H1 (cell line): ENCODE measurements around the gene KIFC1. TPM values are rescaled to one million over a fixed set of nuclear protein-coding genes. Genes with fewer than 3 reads are reported as not detected.

ENCODE experiments used
- CTCF ChIA-PET: fragments of 300-600 bp; sonication (Branson Sonifier 250); formaldehyde crosslinking; loops from one replicate; lab custom pipeline; 2021; ENCODE audit not compliant: partially characterized antibody; lab: Charles Lee
- POLR2A ChIA-PET: fragments of 300-600 bp; sonication (Branson Sonifier 250); formaldehyde crosslinking; loops from one replicate; lab custom pipeline; 2021; ENCODE audit warnings: inconsistent platforms; ENCODE audit not compliant: partially characterized antibody; lab: Charles Lee
- DNase-seq, 2 experiments: peaks; one replicate each; pipeline versions ENCODE4 v3.0.0 to v3.0.0-alpha.2; 2010 to 2022; ENCODE audit warnings: low spot score in 2 of 2, low read depth in 1 of 2, mixed read lengths in 1 of 2
- FAIRE-seq: peaks from 2 replicates; lab custom pipeline; 2011; peaks lifted over from hg19 to GRCh38; lab: Jason Lieb, UNC
- H2AFZ ChIP-seq: 2 replicates; pipeline ENCODE4 v1.8.1; 2012; ENCODE audit warnings: low read length, inconsistent platforms
- H2AK5ac ChIP-seq: 2 replicates; pipeline ENCODE4 v1.6.1; 2013; ENCODE audit warnings: low read depth, low read length
- H2BK120ac ChIP-seq: replicated peaks from 2 replicates; pipeline ENCODE3; 2013; ENCODE audit warnings: low read depth, low read length, inconsistent platforms
- H2BK12ac ChIP-seq: 2 replicates; pipeline ENCODE4 v1.6.1; 2013; ENCODE audit warnings: low read depth, low read length
- H2BK15ac ChIP-seq: 2 replicates; pipeline ENCODE4 v1.6.1; 2013; ENCODE audit warnings: low read length
- H2BK20ac ChIP-seq: 2 replicates; pipeline ENCODE4 v1.6.1; 2013; ENCODE audit warnings: low read length
- H2BK5ac ChIP-seq: 2 replicates; pipeline ENCODE4 v1.6.1; 2013; ENCODE audit warnings: low read depth, low read length
- H3K14ac ChIP-seq: 2 replicates; pipeline ENCODE4 v1.6.1; 2013; ENCODE audit warnings: inconsistent platforms; ENCODE audit not compliant: insufficient read length
- H3K18ac ChIP-seq: 2 replicates; pipeline ENCODE4 v1.6.1; 2013; ENCODE audit warnings: low read length; ENCODE audit errors: extremely low read depth
- H3K23ac ChIP-seq: 2 replicates; pipeline ENCODE4 v1.6.1; 2013; ENCODE audit warnings: inconsistent platforms; ENCODE audit not compliant: insufficient read length
- H3K23me2 ChIP-seq: 2 replicates; pipeline ENCODE4 v1.6.1; 2013; ENCODE audit warnings: low read depth, low read length
- H3K27ac ChIP-seq: 2 replicates; pipeline ENCODE4 v1.6.1; 2011; ENCODE audit warnings: low read depth, low read length, inconsistent platforms
- H3K27me3 ChIP-seq, 4 experiments: replicated peaks in 1 of 4; 1 replicate in 1 of 4; 2 replicates in 3 of 4; pipeline versions ENCODE4 v1.6.1 to v1.8.1; 2011 to 2013; ENCODE audit warnings: low read length in 3 of 4, mild to moderate bottlenecking in 3 of 4, inconsistent platforms in 2 of 4, mixed read lengths in 2 of 4, moderate library complexity in 1 of 4; ENCODE audit not compliant: control insufficient read depth in 3 of 4, insufficient read depth in 3 of 4; ENCODE audit errors: extremely low read depth in 1 of 4
- H3K36me3 ChIP-seq, 4 experiments: 2 replicates each; pipeline versions ENCODE4 v1.6.1 to v1.8.1; 2011 to 2013; ENCODE audit warnings: mild to moderate bottlenecking in 4 of 4, low read length in 3 of 4, moderate library complexity in 2 of 4, control low read depth in 1 of 4, inconsistent platforms in 1 of 4; ENCODE audit not compliant: insufficient read depth in 4 of 4, control insufficient read depth in 2 of 4
- H3K4ac ChIP-seq: replicated peaks from 2 replicates; pipeline ENCODE3; 2013; ENCODE audit warnings: low read length, low read depth, mixed read lengths, inconsistent platforms; ENCODE audit not compliant: insufficient read length
- H3K4me1 ChIP-seq, 4 experiments: replicated peaks in 1 of 4; 1 replicate in 1 of 4; 2 replicates in 3 of 4; pipeline versions ENCODE4 v1.6.1 to v1.8.1; 2011 to 2013; ENCODE audit warnings: low read length in 3 of 4, inconsistent platforms in 2 of 4, mixed read lengths in 1 of 4; ENCODE audit not compliant: insufficient read depth in 4 of 4, control insufficient read depth in 3 of 4
- H3K4me2 ChIP-seq, 2 experiments: 2 replicates each; pipeline versions ENCODE4 v1.6.1 to v1.8.1; 2011 to 2013; ENCODE audit warnings: low read depth in 2 of 2, low read length in 2 of 2, control low read depth in 1 of 2, inconsistent platforms in 1 of 2, mild to moderate bottlenecking in 1 of 2; ENCODE audit not compliant: insufficient read depth in 1 of 2
- H3K4me3 ChIP-seq, 4 experiments: fragments of 200-600, 300-600 bp in 1 of 4; sonication (generic), shearing (Covaris generic), sonication (Bioruptor Twin) in 1 of 4; 2 replicates each; pipeline versions ENCODE4 v1.5.1 to v1.8.1; 2011 to 2016; ENCODE audit warnings: low read length in 4 of 4, low read depth in 3 of 4, control low read depth in 2 of 4, inconsistent platforms in 2 of 4, mild to moderate bottlenecking in 2 of 4, mixed read lengths in 1 of 4, moderate library complexity in 1 of 4; ENCODE audit not compliant: insufficient read depth in 2 of 4; ENCODE audit errors: extremely low read depth in 1 of 4
- H3K56ac ChIP-seq: replicated peaks from 2 replicates; pipeline ENCODE3; 2013; ENCODE audit warnings: low read depth, mild to moderate bottlenecking, mixed read lengths, low read length, inconsistent platforms; ENCODE audit not compliant: insufficient read length
- H3K79me1 ChIP-seq: 2 replicates; pipeline ENCODE4 v1.6.1; 2013; ENCODE audit warnings: low read depth, low read length, control low read depth
- H3K79me2 ChIP-seq, 2 experiments: 2 replicates each; pipeline versions ENCODE4 v1.6.1 to v1.8.1; 2012 to 2013; ENCODE audit warnings: low read length in 2 of 2, mild to moderate bottlenecking in 2 of 2, inconsistent platforms in 1 of 2; ENCODE audit not compliant: insufficient read depth in 2 of 2, control insufficient read depth in 1 of 2
- H3K9ac ChIP-seq, 4 experiments: replicated peaks in 1 of 4; 1 replicate in 1 of 4; 2 replicates in 3 of 4; pipeline versions ENCODE4 v1.6.1 to v1.8.1; 2011 to 2013; ENCODE audit warnings: low read depth in 3 of 4, low read length in 3 of 4, control low read depth in 2 of 4, mild to moderate bottlenecking in 2 of 4, moderate library complexity in 2 of 4, inconsistent platforms in 1 of 4; ENCODE audit errors: extremely low read depth in 1 of 4
- H3K9me3 ChIP-seq, 2 experiments: 2 replicates each; pipeline versions ENCODE4 v1.6.1 to v1.8.1; 2012 to 2013; ENCODE audit warnings: mild to moderate bottlenecking in 2 of 2, moderate library complexity in 2 of 2, control low read depth in 1 of 2, inconsistent platforms in 1 of 2, low read depth in 1 of 2, low read length in 1 of 2, mixed read lengths in 1 of 2; ENCODE audit not compliant: insufficient read depth in 2 of 2
- H4K20me1 ChIP-seq, 2 experiments: replicated peaks in 1 of 2; 2 replicates each; pipeline versions ENCODE3 to v1.8.1; 2011 to 2013; ENCODE audit warnings: inconsistent platforms in 2 of 2, low read length in 2 of 2, mild to moderate bottlenecking in 1 of 2; ENCODE audit not compliant: insufficient read depth in 2 of 2, control insufficient read depth in 1 of 2
- H4K5ac ChIP-seq: 2 replicates; pipeline ENCODE4 v1.6.1; 2013; ENCODE audit warnings: low read length, low read depth, mixed read lengths, inconsistent platforms; ENCODE audit not compliant: insufficient read length
- H4K8ac ChIP-seq: 2 replicates; pipeline ENCODE4 v1.8.0; 2013; ENCODE audit warnings: mild to moderate bottlenecking, moderate library complexity, low read length, inconsistent platforms; ENCODE audit not compliant: insufficient read depth; ENCODE audit errors: extremely low read depth
- H4K91ac ChIP-seq: replicated peaks from 2 replicates; pipeline ENCODE3; 2013; ENCODE audit warnings: low read length, mixed read lengths, inconsistent platforms; ENCODE audit not compliant: insufficient read length
- CTBP2 ChIP-seq: IDR thresholded peaks from 2 replicates; pipeline ENCODE4 v1.7.0; 2011; ENCODE audit warnings: borderline replicate concordance, mild to moderate bottlenecking, moderate library complexity, mixed read lengths, low read length; ENCODE audit not compliant: insufficient read depth, insufficient read length
- EZH2 ChIP-seq: fragments of 200-600 bp; sonication (generic); IDR thresholded peaks from 2 replicates; pipeline ENCODE4 v1.7.1; 2012; ENCODE audit warnings: low read depth, mild to moderate bottlenecking, moderate library complexity, low read length, inconsistent platforms; ENCODE audit not compliant: severe bottlenecking
- POU5F1 ChIP-seq: IDR thresholded peaks from 2 replicates; pipeline ENCODE4 v1.6.1; 2011; ENCODE audit warnings: low read depth, mild to moderate bottlenecking, low read length, moderate library complexity
- RXRA ChIP-seq: IDR thresholded peaks from 2 replicates; pipeline ENCODE4 v1.6.1; 2011; ENCODE audit warnings: low read depth, mild to moderate bottlenecking, low read length, moderate library complexity; ENCODE audit not compliant: insufficient read depth
- SAP30 ChIP-seq: fragments of 300-600 bp; sonication (generic); IDR thresholded peaks from 2 replicates; pipeline ENCODE4 v1.7.1; 2012; ENCODE audit warnings: low read length, moderate library complexity, mild to moderate bottlenecking, inconsistent platforms; ENCODE audit not compliant: insufficient read depth, insufficient replicate concordance
- SIN3A ChIP-seq, 2 experiments: IDR thresholded peaks in 1 of 2; conservative IDR thresholded peaks in 1 of 2; 2 replicates each; pipeline ENCODE4 v1.6.1; 2011 to 2012; ENCODE audit warnings: low read length in 2 of 2, improper control_type of control experiment in 1 of 2, low read depth in 1 of 2, mild to moderate bottlenecking in 1 of 2
- SIX5 ChIP-seq: IDR thresholded peaks from 2 replicates; pipeline ENCODE4 v1.6.1; 2011; ENCODE audit warnings: mild to moderate bottlenecking, low read depth, low read length
- SUZ12 ChIP-seq: fragments of 200-600 bp; sonication (generic); IDR thresholded peaks from 2 replicates; pipeline ENCODE4 v1.6.1; 2012; ENCODE audit warnings: mild to moderate bottlenecking, inconsistent platforms, low read length, moderate library complexity, mixed read lengths
- TAF7 ChIP-seq: optimal IDR thresholded peaks from 2 replicates; pipeline ENCODE3; 2011; ENCODE audit warnings: low read depth, mild to moderate bottlenecking, inconsistent platforms, low read length, moderate library complexity, borderline replicate concordance
- WGBS, 2 experiments: shearing (Covaris generic) in 1 of 2; methylation state at CpG; one replicate each; pipeline versions ENCODE4 v1.1.6 to v1.1.7; 2013 to 2015; ENCODE audit warnings: low lambda C conversion rate in 2 of 2, mixed read lengths in 2 of 2, inconsistent platforms in 1 of 2, low coverage in 1 of 2, missing lambda C conversion rate in 1 of 2; ENCODE audit not compliant: insufficient replicate concordance in 2 of 2, insufficient coverage in 1 of 2, insufficient read length in 1 of 2; ENCODE audit errors: extremely low coverage in 1 of 2, missing lambda C conversion rate in 1 of 2; 5-methylcytosine and 5-hydroxymethylcytosine counted together
- polyA plus RNA-seq, 7 experiments: library from polyadenylated mRNA; depleted of rRNA in 3 of 7; stranded (reverse) in 5 of 7; unstranded in 2 of 7; fragments of >200 nt in 5 of 7; fragments of 200-250 nt in 2 of 7; gene quantifications; 1 replicate in 5 of 7; 2 replicates in 1 of 7; 4 replicates in 1 of 7; pipeline versions ENCODE4 v1.2.1 to v1.2.3, GENCODE V29; 2011 to 2013; ENCODE audit warnings: missing spikeins in 2 of 7, mixed read lengths in 2 of 7
- total RNA-seq: library from RNA; stranded (reverse); fragmentation: NEBNext Ultra II Directional; extraction: Animal tissue kit (Norgen Biotek cat#: 25700); gene quantifications from 2 replicates; pipeline ENCODE4 v1.2.1, GENCODE V29; 2021

Gene KIFC1
- total and polyA plus RNA-seq, 2 of the 8 experiments (the other 6 are each of a cell fraction or from before 2014, with no cell fraction given) = 46.6 to 64.3 TPM

- Histone ChIP-seq H2AK5ac (no peak overlapping the region), H3K79me1 (peaks cover 3% of the 10 kb centered on the region), H4K91ac (no peak overlapping the region), H3K4me2 (no peak overlapping the region), H3K4me1 (peaks cover 0 to 6% (median 1%) of the 10 kb centered on the region in 4 experiments; a peak in 2 of 7 replicates), H3K14ac (no peak overlapping the region), H3K18ac (no peak overlapping the region), H4K20me1 (peaks cover 2 to 10% of the 10 kb centered on the region in 2 experiments), H3K9me3 (no peaks in the 10 kb centered on the region), H2BK20ac (no peak overlapping the region), H4K5ac (no peak overlapping the region), H2BK15ac (no peak overlapping the region), H3K4ac (no peak overlapping the region), H3K56ac (no peak overlapping the region), H2BK120ac (no peak overlapping the region), H4K8ac (no peak overlapping the region), H3K9ac (no peak overlapping the region), H3K4me3 (no peak overlapping the region), H2BK12ac (no peak overlapping the region), H3K23me2 (peaks cover 2% of the 10 kb centered on the region; the same call in 1 of the 2 replicates), H3K27me3 (no peaks in the 10 kb centered on the region), H3K36me3 (peaks cover 8 to 34% (median 27%) of the 10 kb centered on the region in 4 experiments; a peak in 7 of 8 replicates), H3K27ac (no peak overlapping the region), H3K23ac (no peak overlapping the region), H2BK5ac (no peak overlapping the region), H2AFZ (no peak overlapping the region), H3K79me2 (peaks cover 33 to 50% of the 10 kb centered on the region in 2 experiments)
- DNase-seq (no peak), FAIRE-seq (no peak)
- CTCF ChIA-PET = interaction anchor here (0.7 to 3.5 kb wide), 4 partner anchors 13 to 28 kb away, joined by 3 to 8 read pairs (median 4); no protein-coding TSS in a partner anchor
- TF ChIP-seq EZH2 (no peak), POU5F1 (no peak), TAF7 (no peak), RXRA (no peak), CTBP2 (no peak), SAP30 (no peak), SIX5 (no peak), SIN3A (conservative IDR thresholded peaks at IDR 0.05 in 1 of 2, IDR thresholded peaks at IDR 0.05 in 1 of 2; ENCODE audit: low read depth in 1 of 2, low read length in 2 of 2) (no peak), SUZ12 (no peak)
- POLR2A ChIA-PET = interaction anchor here (0.9 to 1.0 kb wide), 2 partner anchors 14 to 47 kb away, joined by 3 read pairs; no protein-coding TSS in a partner anchor
- 75% methylated on average over 1 of the region's 1 CpG; no CpG with 5 or more reads in 1 of the 2 experiments for WGBS, 2 experiments
These were observed 5.9 kb downstream of the KIFC1 start for GRCh38 chr6:33397541-33397940.
